DMS 273 treated with DMSO at 0.1 percent for 48 hours (cell line): ENCODE measurements around the gene KCTD19.

Source experiments
- DNase-seq: peaks from one replicate; lab custom pipeline; 2025; lab: John Stamatoyannopoulos, UW

The KCTD19 gene

GRCh38 chr16:67317853-67318252 is 8.7 kb downstream of the KCTD19 start:
- DNase-seq = no peak

GRCh38 chr16:67312719-67313118 is 13.8 kb downstream of the KCTD19 start:
- DNase-seq = no peak

GRCh38 chr16:67311607-67312488 is 14.7 kb downstream of the KCTD19 start:
- DNase-seq = no peak

GRCh38 chr16:67310561-67310960 is 16.0 kb downstream of the KCTD19 start:
- no peak for DNase-seq

- no peak for DNase-seq
These were observed 21.1 kb downstream of the KCTD19 start for GRCh38 chr16:67305216-67306071.

GRCh38 chr16:67304020-67304419 is 22.5 kb downstream of the KCTD19 start:
- DNase-seq = no peak

- DNase-seq = no peak
These were observed 23.6 kb downstream of the KCTD19 start for GRCh38 chr16:67302970-67303369.

- no peak for DNase-seq
These were observed 24.5 kb downstream of the KCTD19 start for GRCh38 chr16:67302076-67302475.

- no peak for DNase-seq
These were observed 25.3 kb downstream of the KCTD19 start for GRCh38 chr16:67301080-67301782.

GRCh38 chr16:67299269-67299668 is 27.3 kb downstream of the KCTD19 start:
- no peak for DNase-seq

GRCh38 chr16:67298277-67298676 is 28.3 kb downstream of the KCTD19 start:
- DNase-seq = no peak

GRCh38 chr16:67296420-67296819 is 30.1 kb downstream of the KCTD19 start:
- no peak for DNase-seq

- DNase-seq = peak; percentile 14
These were observed 31.6 kb downstream of the KCTD19 start for GRCh38 chr16:67294938-67295361.

GRCh38 chr16:67294171-67294757 is 32.3 kb downstream of the KCTD19 start:
- no peak for DNase-seq

GRCh38 chr16:67291461-67291860 is 35.1 kb downstream of the KCTD19 start:
- no peak for DNase-seq

- DNase-seq = no peak
These were observed 38.6 kb downstream of the KCTD19 start for GRCh38 chr16:67287960-67288359.

GRCh38 chr16:67286441-67287235 is 39.9 kb downstream of the KCTD19 start:
- no peak for DNase-seq

GRCh38 chr16:67284699-67285646 is 41.6 kb downstream of the KCTD19 start:
- DNase-seq = no peak

- DNase-seq = no peak
These were observed 42.5 kb downstream of the KCTD19 start for GRCh38 chr16:67283826-67284555.
